HT-29 (cell line): ENCODE data around the gene TRIM25. TPM values are rescaled to one million over a fixed set of nuclear protein-coding genes. Genes with fewer than 3 reads are reported as not detected.
"Not testable (repeated sequence)": the region's sequence is repeated elsewhere in the genome, so short reads cannot be mapped to it uniquely, and the experiment has no call there.

Experiments
- DNase-seq: peaks from one replicate; pipeline ENCODE4 v3.0.0-alpha.2; 2015; ENCODE audit warnings: low spot score
- total RNA-seq: library from RNA; depleted of rRNA; stranded (reverse); fragments of >200 nt; shearing (Covaris generic); gene quantifications from 2 replicates; pipeline ENCODE4 v1.2.3, GENCODE V29; 2014; rRNA removed

The TRIM25 gene, protein sequence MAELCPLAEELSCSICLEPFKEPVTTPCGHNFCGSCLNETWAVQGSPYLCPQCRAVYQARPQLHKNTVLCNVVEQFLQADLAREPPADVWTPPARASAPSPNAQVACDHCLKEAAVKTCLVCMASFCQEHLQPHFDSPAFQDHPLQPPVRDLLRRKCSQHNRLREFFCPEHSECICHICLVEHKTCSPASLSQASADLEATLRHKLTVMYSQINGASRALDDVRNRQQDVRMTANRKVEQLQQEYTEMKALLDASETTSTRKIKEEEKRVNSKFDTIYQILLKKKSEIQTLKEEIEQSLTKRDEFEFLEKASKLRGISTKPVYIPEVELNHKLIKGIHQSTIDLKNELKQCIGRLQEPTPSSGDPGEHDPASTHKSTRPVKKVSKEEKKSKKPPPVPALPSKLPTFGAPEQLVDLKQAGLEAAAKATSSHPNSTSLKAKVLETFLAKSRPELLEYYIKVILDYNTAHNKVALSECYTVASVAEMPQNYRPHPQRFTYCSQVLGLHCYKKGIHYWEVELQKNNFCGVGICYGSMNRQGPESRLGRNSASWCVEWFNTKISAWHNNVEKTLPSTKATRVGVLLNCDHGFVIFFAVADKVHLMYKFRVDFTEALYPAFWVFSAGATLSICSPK
- 29.8 and 38.4 TPM in 2 replicates for total RNA-seq

- peak; percentile 91 for DNase-seq
Observed at GRCh38 chr17:56913867-56914580, at the start of gene TRIM25. TSS of gene TRIM25 (minus strand) at chr17:56914049. CDS start at chr17:56913988, 61 bp downstream.

GRCh38 chr17:56960596-56961538 is 47.0 kb upstream of the TRIM25 start, which contains the start of gene COIL:
TSS of gene COIL (minus strand) at chr17:56961050. CDS start at chr17:56961019, 31 bp downstream.
- peak; percentile 90 for DNase-seq

DNA sequence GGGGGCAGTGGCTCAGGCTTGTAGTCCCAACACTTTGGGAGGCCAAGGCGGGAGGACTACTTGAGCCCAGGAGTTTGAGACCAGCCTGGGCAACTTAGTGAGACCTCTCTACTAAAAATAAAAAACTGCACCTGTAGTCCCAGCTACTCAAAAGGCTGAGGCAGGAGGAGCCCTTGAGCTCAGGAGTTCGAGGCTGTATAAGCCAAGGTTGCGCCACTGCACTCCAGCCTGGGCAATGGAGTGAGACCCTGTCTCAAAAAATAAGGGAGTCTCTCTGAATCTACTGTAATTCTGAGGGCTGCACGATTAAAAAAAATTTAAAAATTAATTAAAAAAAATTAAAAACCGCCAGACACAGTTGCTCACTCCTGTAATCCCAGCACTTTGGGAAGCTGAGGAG is 43.1 kb upstream of the TRIM25 start:
- no peak for DNase-seq

DNA sequence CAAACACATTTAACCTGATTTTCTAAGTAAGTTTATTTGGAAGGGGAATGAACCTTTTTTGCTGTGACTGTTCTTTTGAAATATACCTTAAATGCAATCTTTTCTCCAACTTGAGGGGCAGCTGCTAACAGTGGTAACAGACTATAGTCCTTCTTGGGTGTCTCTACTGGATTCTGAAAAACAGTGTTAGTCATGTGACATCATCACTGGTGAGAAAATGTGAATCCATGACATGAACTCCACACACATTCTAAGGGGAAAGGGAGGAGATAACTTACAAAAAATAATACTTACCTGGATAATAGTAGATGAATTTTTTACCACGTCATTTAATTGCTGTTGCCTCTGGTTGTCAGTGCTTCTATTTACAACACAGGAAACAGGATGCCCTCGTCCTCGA is 35.7 kb upstream of the TRIM25 start:
- DNase-seq: no peak

- no peak for DNase-seq
Observed at GRCh38 chr17:56948491-56948890, 34.6 kb upstream of the TRIM25 start.

GRCh38 chr17:56947741-56948140 is 33.9 kb upstream of the TRIM25 start:
- DNase-seq: no peak

DNA sequence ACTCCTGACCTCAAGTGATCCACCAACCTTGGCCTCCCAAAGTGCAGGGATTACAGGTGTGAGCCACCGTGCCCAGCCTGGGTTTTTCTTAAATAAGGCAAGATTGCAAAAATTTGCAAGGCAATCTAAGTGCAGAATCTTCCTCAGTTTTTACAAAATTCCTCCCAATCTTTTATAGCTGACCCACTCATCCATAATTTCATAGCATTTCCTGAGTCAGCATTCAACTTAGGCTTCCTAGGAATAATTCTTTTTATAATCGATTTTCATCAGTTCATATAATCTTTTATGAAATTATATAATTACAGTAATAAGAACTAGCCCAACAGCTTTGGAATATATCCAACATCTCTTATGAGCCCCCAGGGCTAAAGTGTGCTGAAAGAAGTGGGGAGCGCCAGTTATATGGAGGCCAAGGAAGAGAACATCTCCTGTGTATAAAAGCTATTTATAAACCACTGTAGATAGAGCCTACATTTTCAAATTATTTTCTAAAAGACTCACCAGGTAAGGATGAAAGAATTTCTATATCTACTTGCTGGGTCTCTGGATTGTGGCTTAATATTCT is 32.2 kb upstream of the TRIM25 start:
- DNase-seq: no peak

DNA sequence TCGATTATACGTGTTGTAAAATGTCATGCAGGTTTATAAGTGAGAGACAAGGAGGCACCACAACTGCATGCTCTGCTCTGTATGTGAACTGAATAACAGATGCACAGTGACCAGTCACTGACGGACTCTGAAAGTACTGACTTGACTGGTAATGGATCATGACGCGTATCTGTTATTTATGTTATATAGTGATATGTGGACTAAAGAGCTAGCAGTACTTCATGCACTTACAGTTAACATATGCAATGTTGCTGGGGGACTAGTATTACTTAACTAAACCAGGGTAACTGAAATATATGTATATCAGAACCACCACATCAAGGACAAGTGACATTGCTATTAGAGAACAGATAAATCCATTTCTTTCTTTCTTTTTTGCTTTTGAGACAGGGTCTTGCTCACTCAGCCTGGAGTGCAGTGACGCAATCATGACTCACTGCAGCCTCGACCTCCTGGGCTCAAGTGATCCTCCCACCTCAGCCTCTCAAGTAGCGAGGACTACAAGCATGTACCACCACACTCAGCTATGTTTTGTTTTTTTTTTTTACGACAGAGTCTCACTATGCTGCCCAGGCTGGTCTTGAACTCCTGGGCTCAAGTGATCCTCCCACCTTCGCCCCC is 29.8 kb upstream of the TRIM25 start:
- DNase-seq: no peak

GRCh38 chr17:56939869-56940484 is 26.1 kb upstream of the TRIM25 start:
- peak; percentile 89 for DNase-seq

GRCh38 chr17:56938206-56938605 is 24.4 kb upstream of the TRIM25 start:
- DNase-seq: not testable (repeated sequence)

DNA sequence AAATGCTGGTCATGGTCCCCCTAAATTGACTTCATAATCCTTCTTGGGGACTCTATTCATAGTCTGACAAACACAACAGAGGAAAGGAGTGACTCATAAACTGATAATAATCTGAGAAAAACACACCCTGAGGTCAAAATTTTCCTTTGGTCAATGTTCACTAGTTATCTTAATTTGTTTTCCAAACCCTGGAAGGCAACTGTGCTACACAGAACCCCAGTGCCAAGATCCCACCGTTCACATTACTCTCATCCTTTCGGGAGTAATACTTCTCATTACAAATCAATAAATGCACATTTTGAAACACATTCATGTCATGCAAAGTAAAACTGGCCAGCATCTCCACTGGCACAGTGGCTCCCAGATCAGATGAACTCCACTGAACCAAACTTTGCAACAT is 23.8 kb upstream of the TRIM25 start:
- DNase-seq: no peak

DNA sequence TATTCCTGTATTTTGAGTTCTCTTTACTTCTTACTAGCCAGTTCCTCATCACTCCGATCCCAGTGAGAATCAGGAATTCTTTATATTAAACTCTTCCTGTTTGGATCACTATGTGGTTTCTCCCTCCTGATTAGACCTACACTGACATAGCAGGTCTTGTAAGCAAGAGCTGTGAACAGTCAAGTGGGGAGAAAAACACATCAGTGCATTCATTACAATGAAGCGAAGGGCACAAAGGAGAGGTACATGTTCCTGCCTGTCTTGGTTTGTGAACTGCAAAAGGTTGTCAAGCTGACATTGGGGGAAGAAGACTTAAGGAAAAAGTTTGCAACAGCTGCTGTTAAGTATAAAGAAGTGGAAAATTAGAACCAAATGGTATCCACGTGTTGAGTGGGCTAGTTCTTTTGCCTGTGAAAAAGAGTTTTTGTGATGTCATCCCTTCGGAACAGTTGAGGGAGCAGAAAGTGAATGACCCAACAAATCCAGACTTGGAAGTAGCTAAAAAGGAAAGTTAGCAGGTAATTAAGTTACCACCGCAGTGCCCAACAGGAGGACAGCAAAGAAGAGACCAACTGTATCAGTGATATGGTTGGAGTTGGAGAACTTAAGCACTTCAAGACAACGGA is 23.0 kb upstream of the TRIM25 start:
- DNase-seq: no peak

DNA sequence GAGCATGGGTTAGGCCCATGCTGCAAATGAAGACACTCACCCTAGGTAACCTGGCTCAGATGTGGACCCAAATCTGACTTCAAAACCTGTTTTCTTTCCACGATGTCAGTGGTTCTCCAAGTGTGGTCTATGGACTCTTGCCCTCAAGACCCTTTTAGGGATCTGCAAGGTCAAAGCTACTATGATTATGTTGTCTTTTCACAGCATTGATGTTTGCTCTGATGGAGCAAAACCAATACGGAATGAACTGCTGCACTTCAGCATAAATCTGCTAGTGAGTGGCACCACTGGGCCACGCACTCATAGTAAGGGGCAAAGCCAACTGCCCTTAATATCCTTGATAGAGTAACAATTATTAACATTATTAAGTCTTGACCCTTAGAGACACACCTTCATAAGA is 21.6 kb upstream of the TRIM25 start:
- DNase-seq: no peak

- no peak for DNase-seq
Observed at GRCh38 chr17:56934280-56934679, 20.4 kb upstream of the TRIM25 start.

DNA sequence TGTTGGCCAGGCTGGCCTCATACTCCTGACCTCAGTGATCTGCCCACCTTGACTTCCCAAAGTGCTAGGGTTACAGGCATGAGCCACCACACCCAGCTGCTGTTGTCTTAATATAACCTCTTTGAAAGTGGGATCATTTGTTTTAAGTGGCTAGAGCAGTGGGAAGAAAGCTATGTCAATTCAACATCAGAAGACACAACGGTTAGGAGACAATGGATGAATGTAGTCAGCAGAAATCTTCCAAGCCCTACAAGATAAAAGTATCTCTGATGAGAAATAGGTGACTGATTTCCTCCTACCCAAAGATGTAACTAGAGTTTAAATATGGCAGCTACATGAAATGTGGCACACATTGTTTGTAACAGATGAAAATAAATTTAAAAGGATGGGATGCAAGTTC is 20.0 kb upstream of the TRIM25 start:
- DNase-seq: no peak

DNA sequence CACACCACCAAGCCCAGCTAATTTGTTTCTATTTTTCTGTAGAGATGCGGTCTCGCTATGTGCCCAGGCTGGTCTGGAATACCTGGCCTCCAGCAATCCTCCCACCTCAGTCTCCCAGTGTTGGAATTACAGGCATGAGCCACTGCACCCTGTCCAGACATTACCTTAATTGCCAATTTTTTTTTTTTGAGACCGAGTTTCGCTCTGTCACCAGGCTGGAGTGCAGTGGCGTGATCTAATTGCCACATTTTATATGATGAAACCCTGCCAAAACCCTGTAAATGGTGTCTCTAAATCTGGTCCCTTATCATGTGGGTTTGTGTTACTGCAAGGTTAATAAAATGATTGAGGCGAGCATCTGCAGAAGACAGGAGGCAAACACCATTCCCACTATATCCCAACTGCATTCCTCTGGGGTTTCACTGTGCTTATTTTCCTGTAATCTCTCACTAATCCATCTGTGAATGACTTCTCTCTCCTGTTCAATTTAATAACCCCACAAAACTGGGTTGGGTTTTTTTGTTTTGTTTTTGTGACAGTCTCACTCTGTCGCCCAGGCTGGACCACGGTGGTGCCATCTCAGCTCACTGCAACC is 19.4 kb upstream of the TRIM25 start:
- no peak for DNase-seq

GRCh38 chr17:56930739-56931337 is 17.0 kb upstream of the TRIM25 start:
- no peak for DNase-seq

- no peak for DNase-seq
Observed at GRCh38 chr17:56929362-56929969, 15.6 kb upstream of the TRIM25 start.
